ENCODE results near the gene GAA.

GAA gene

DNA sequence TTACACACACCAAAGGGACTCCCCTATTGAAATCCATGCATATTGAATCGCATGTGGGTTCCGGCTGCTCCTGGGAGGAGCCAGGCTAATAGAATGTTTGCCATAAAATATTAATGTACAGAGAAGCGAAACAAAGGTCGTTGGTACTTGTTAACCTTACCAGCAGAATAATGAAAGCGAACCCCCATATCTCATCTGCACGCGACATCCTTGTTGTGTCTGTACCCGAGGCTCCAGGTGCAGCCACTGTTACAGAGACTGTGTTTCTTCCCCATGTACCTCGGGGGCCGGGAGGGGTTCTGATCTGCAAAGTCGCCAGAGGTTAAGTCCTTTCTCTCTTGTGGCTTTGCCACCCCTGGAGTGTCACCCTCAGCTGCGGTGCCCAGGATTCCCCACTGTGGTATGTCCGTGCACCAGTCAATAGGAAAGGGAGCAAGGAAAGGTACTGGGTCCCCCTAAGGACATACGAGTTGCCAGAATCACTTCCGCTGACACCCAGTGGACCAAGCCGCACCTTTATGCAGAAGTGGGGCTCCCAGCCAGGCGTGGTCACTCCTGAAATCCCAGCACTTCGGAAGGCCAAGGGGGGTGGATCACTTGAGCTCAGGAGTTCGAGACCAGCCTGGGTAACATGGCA, 2.2 kb downstream of the GAA start:
- no peak for DNase-seq (ENCODE audit: low spot score)

DNA sequence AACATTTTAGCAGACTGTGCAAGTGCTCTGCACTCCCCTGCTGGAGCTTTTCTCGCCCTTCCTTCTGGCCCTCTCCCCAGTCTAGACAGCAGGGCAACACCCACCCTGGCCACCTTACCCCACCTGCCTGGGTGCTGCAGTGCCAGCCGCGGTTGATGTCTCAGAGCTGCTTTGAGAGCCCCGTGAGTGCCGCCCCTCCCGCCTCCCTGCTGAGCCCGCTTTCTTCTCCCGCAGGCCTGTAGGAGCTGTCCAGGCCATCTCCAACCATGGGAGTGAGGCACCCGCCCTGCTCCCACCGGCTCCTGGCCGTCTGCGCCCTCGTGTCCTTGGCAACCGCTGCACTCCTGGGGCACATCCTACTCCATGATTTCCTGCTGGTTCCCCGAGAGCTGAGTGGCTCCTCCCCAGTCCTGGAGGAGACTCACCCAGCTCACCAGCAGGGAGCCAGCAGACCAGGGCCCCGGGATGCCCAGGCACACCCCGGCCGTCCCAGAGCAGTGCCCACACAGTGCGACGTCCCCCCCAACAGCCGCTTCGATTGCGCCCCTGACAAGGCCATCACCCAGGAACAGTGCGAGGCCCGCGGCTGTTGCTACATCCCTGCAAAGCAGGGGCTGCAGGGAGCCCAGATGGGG, 3.1 kb downstream of the GAA start:
- no peak for DNase-seq (ENCODE audit: low spot score)

DNA sequence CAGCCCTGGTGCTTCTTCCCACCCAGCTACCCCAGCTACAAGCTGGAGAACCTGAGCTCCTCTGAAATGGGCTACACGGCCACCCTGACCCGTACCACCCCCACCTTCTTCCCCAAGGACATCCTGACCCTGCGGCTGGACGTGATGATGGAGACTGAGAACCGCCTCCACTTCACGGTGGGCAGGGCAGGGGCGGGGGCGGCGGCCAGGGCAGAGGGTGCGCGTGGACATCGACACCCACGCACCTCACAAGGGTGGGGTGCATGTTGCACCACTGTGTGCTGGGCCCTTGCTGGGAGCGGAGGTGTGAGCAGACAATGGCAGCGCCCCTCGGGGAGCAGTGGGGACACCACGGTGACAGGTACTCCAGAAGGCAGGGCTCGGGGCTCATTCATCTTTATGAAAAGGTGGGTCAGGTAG, 3.6 kb downstream of the GAA start:
- DNase-seq (ENCODE audit: low spot score) = no peak

DNA sequence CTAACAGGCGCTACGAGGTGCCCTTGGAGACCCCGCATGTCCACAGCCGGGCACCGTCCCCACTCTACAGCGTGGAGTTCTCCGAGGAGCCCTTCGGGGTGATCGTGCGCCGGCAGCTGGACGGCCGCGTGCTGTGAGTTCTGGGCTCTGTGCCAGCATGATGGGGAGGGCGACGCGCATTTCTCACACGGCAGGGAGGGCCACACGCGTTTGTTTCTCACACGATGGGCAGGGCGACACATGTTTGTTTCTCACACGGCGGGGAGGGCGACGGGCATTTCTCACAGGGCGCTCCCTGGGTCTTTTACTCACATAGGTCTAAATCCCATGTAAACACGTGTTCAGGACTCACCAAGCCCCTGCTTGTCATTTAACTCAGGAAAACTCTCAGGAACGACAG, 4.4 kb downstream of the GAA start:
- DNase-seq (ENCODE audit: low spot score) = no peak

DNA sequence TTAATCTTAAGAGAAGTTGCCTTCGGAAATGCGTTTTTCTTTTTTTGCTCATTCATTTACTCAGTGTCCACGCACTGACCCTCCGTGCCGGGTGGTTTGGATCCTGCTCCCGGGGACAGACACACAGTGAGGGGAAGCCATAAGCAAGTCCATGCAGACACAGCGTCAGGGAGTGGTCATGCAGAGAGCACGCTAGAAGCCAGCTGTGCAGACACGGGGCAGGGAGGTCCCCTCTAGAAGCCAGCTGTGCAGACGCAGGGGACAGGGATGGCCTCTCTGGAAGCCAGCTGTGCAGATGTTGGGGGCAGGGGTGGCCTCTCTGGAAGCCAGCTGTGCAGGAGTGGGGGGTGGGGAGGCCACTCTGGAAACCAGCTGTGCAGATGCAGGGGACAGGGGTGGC, 4.8 kb downstream of the GAA start:
- no peak for DNase-seq (ENCODE audit: low spot score)

DNA sequence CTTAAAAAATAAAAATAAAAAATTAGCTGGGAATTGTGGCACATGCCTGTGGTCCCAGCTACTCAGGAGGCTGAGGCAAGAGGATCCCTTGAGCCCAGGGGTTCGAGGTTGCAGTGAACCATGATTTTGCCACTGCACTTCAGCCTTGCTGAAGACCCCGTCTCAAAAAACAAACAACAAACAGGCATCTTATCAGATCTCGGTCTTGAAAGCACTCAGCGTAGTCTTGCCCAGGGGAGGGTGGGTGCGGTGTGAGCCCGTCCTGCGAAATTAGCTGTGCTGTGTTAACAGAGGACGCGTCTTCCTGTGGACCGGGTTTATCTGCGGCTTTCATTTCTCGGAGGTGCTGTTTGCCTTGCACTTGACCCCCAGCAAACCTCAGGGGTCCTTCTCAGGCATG, 5.4 kb downstream of the GAA start:
- DNase-seq (ENCODE audit: low spot score) = no peak

DNA sequence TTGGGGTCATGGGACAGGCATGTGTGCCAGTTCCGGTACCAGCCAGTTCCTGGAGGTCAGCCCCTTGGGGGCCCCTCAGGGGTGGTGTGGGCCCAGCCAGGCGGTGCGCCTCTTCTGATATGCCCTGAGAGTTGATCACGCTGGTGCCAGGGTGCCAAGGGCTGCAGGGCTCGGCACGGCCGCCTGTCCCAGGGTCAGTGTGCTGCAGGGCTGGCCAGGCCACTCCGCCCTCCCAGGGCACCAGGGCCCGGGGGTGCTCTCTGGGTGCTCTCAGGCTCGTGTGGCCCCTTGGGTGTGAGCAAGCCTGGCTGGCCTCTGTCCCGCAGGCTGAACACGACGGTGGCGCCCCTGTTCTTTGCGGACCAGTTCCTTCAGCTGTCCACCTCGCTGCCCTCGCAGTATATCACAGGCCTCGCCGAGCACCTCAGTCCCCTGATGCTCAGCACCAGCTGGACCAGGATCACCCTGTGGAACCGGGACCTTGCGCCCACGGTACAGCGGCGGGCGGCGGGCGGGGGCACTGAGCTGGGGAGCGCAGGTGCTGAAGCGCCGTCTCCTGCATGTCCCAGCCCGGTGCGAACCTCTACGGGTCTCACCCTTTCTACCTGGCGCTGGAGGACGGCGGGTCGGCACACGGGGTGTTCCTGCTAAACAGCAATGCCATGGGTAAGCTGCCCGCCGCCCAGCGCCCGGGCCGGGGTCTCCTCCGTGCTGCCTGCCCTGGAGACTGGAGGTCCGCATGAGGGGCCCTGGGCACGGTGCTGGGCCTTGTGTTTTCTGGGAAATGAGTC, 6.0 kb downstream of the GAA start:
- no peak for DNase-seq (ENCODE audit: low spot score)

DNA sequence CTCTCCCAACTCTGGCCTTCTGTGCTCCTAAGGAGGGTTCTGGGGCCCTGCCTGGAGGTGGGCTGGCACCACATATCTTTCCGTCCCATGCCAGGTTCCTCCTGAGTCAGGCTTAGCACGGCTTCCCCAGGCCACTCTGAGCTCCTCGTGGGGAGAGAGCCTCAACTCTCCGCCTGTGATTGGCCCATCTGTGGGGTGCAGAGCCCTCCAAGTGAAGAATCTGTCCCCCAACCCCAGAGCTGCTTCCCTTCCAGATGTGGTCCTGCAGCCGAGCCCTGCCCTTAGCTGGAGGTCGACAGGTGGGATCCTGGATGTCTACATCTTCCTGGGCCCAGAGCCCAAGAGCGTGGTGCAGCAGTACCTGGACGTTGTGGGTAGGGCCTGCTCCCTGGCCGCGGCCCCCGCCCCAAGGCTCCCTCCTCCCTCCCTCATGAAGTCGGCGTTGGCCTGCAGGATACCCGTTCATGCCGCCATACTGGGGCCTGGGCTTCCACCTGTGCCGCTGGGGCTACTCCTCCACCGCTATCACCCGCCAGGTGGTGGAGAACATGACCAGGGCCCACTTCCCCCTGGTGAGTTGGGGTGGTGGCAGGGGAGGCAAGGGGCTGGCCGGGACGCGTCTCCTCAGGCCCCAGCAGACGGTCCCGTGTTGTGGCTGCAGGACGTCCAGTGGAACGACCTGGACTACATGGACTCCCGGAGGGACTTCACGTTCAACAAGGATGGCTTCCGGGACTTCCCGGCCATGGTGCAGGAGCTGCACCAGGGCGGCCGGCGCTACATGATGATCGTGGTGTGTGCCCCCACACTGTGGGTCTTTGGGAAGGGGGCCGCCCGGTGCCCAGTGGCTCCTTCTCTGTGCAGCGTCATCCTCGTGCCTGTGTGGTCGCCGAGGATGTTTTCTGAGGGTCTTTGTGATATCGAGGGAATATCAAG, 6.9 kb downstream of the GAA start:
- DNase-seq (ENCODE audit: low spot score) = no peak

DNA sequence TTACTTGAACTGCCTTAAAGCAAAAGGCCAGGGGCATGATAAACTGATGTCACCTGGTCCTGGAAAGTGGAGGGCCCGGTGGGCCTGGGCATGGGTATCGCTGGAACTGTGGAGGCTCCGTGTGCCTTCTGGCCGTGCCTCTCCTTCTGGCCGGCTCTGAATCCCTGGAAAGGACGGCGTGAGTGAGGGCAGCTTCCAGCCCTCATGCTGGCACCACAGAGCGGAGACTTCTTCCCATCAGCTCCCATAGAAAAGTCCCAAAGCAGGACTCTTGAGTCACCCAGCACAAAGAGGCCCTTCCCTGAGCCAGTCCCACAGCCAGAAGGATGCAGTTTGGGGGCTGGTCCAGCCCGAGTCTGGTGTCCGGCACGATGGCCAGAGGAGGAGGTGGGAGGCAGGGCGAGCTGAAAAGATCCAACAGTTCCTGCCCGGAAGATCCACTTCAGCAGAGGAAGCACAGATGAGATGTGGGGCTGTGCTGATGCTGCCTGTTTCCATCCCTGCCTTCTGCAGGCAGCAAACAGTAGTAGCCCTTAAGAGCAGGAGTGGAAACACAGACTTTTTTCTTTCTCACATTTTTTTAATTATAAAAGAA, 7.8 kb downstream of the GAA start:
- no peak for DNase-seq (ENCODE audit: low spot score)

DNA sequence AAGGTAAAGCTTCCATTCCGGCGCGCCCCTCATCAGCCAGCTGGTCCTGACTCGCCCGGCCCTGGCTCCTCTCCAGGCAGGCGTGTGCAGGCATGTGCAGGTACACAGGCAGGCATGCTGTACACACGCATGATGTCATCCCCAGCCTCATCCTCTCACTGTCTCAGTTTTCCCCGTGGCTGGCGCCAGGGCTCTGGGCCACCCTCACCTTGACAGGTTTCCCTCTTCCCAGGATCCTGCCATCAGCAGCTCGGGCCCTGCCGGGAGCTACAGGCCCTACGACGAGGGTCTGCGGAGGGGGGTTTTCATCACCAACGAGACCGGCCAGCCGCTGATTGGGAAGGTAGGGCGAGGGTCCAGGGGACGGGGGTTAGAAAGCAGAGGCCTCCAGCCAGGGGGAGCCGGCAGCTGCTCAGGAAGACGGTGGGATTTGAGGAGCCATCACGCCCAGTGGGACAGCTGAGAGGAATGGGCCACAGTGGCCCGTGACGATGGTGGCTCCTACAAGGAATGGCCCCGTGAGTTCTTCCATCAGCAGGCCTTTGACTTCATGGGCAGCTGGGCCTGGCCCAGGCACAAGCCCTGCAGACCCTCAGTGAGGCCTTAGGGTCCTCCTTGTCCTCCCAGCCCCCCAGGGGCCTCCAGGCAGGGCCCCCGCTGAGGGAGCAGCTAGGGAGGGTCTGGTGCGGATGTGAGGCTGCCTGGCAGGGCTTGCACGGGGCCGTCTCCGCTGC, 8.5 kb downstream of the GAA start:
- no peak for DNase-seq (ENCODE audit: low spot score)

DNA sequence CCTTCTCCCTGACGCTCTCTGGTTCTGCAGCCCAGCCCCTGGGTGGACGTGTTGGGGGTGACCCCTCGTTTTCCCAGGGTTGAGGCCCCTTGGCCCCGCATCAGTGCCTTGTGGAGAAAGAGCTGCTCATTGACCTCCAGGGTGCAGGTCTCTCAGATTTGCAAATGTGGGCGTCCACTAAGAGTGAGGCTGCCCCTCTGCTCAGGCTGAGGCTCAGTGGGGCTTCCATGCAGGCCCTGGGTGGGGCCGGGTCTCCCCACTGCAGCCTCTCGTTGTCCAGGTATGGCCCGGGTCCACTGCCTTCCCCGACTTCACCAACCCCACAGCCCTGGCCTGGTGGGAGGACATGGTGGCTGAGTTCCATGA, 9.0 kb downstream of the GAA start:
- no peak for DNase-seq (ENCODE audit: low spot score)

DNA sequence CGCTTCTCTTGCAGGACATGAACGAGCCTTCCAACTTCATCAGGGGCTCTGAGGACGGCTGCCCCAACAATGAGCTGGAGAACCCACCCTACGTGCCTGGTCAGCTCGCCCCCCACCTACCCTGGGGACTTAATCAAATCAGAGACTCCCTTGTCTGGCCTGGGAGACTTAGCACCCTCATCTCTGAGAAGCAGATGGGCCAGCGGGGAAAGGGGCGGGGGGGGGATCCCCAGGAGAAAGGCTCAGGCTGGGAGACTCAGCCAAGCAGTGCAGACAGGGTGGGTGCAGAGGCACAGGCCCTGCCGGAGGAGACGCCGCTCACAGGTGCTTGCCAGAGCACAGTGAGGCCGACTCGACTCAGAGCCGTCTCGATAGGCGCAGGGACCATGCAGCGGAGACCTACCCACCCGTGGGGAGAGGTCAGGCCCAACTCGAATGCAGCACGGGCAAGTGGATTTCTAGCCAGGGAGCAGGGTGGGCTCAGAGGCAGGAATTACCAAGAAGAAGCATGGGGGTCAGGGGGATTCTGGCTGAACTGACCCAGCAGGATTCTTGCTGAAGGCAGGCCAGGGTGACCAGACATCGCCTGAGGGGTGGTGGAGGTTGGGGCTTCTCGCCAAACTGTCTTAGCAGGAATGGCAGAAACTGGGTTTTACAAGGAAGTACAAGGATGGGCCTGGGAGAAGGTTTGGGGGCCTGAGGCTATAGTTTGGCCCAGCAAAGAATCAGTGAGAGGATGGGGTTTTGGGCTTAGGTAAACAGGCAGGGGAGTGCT, 9.7 kb downstream of the GAA start:
- DNase-seq (ENCODE audit: low spot score) = no peak

DNA sequence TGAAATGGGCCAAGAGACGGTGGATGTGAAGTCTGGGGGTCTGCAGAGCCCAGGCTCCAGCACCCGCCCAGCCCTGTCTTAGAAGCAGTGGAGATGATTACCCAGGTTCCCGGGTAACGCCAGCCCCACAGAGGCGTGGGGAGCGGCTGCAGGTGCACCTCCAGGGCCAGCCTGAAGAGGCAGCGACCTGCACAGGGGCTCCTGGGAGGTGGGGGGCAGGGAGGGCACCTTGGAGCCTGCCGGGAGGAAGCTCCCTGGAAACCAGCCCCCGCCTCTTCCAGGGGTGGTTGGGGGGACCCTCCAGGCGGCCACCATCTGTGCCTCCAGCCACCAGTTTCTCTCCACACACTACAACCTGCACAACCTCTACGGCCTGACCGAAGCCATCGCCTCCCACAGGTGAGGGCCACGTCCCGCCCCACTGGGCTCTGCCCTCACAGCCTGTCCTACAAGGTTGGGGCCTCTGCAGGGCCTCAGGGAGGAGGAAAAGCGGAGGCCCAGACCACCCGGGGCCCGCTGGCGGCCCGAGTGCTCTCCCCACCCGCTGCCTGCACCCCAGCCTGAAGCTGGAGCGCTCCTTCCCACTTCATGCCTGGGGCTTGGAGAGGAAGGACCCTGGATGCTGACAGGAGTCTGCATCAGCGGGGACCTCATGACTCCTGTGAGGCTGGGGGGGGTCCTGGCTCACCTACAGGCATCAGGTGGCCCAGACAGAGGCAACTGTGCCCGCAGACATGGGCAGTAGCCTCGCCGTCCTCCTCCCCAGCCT, 10.5 kb downstream of the GAA start:
- DNase-seq (ENCODE audit: low spot score) = no peak

DNA sequence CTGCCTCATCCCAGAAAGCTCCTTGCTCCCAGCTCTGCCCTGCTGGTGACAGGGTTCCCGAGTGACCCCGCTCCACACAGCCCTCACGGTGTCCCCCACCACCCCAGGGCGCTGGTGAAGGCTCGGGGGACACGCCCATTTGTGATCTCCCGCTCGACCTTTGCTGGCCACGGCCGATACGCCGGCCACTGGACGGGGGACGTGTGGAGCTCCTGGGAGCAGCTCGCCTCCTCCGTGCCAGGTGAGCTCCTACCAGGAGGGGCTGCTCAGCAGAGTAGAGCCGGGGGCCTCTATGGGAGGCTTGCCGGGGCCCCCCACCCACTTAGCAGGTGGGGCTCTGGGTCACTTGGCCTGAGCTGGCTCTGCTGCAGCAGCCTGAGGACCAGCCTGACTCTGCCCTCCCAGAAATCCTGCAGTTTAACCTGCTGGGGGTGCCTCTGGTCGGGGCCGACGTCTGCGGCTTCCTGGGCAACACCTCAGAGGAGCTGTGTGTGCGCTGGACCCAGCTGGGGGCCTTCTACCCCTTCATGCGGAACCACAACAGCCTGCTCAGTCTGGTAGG, 11.2 kb downstream of the GAA start:
- no peak for DNase-seq (ENCODE audit: low spot score)

DNA sequence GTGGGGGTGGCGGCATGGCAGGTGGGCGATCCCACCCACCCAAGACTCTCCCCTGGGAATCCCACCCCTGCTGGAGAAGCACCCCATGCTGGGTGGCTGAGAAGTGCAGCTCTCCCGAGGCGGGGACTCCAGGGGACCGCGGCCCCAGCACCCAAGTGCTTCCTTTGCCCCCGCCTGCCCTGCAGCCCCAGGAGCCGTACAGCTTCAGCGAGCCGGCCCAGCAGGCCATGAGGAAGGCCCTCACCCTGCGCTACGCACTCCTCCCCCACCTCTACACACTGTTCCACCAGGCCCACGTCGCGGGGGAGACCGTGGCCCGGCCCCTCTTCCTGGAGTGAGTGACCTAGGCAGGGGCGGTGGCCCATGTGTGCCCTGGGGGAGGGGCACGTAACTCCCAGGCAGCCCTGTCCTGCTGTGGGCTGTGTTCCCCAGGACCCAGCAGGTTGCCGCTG, 11.7 kb downstream of the GAA start:
- no peak for DNase-seq (ENCODE audit: low spot score)

DNA sequence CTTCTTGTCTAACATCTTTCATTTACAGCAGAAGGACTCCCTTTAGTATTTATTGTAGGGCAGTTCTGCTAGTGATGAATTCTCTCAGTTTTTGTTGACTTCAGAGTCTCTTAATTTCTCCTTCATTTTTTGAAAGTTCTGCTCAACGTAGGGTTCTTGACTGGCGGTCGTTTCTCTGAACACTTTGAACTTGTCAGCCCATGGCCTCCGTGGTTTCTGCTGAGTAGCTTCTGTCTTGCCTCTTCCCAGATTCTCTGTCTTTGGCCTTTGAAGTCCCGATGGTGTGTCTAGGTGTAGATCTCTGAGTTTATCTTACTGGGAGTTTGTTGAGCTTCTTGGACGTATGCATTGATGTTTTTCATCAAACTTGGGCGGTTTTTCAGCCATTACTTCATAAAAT, 13.4 kb downstream of the GAA start:
- DNase-seq (ENCODE audit: low spot score) = no peak

DNA sequence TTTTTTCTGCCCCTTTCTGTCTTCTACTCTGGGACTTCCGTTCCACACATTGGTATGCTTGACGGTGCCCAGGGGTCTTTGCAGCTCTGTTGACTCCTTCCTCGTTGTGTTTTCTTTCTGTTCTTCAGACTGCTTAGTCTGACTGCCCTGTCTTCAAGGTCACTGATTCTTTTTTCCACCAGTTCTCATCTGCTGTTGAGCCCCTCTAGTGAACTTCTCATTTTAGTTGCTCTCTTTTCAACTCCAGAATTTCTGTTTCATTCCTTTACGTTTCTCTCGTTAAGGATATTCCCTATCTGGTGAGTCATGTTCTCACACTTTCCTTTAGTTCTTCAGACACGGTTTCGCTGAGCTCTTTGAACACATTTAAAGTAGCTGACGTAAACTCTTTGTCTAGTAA, 13.8 kb downstream of the GAA start:
- no peak for DNase-seq (ENCODE audit: low spot score)

DNA sequence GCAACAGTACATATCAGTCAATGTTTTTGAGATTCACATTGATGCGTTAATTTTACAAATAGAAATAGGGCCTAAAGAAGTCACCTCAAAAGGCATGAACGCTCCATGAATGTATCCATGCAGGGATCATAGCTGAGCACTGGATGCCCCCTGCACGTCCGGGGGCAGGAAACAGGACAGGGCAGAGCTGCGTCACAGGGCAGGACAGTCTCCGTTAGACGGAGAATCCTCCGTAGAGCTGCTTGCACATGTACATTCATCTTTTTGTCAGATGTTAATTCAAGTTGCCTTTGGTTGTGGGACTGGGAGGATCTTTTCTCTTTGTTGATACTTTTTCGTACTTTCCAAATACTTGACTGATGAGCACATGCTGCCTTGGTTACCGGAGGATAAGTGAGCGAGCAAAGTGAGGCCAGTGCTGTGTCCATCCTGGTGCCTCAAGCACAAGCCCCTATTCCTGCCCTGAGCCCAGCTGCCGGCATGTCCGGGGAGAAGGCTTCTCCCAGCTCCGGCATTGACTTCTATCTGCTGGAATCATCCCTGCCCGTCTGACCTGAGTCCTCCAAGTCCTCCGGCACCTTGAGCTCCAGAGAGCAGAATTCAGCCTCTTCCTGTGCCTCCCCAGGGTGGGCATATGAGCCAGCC, 15.0 kb downstream of the GAA start:
- no peak for DNase-seq (ENCODE audit: low spot score)

Data from SK-N-DZ (cell line).